Adrenal gland (tissue), 19 donors: Measurements from ENCODE around the gene ZNF557. TPM values are rescaled to one million over a fixed set of nuclear protein-coding genes. Genes with fewer than 3 reads are reported as not detected.
A peak's percentile ranks its signal among the peaks of the same experiment; 100 is the strongest.
"Not testable (repeated sequence)": the region's sequence is repeated elsewhere in the genome, so short reads cannot be mapped to it uniquely, and the experiment has no call there.

Source experiments
- DNase-seq, 7 donors: peaks; one replicate each; pipeline ENCODE4 v3.0.0-alpha.2; 2019 to 2020
- H3K27ac ChIP-seq, 5 donors: fragments of 200-600 bp; sonication (generic) in 4 of 5; 1 replicate in 3 of 5; 2 replicates in 2 of 5; pipeline versions ENCODE4 v1.5.1 to v1.8.0; 2016 to 2020; ENCODE audit warnings: mild to moderate bottlenecking in 1 of 5
- H3K27me3 ChIP-seq: fragments of 200-600 bp; 2 replicates; pipeline ENCODE4 v1.8.0; 2021
- H3K36me3 ChIP-seq, 2 donors: fragments of 200-600 bp; replicated peaks in 1 of 2; 1 replicate in 1 of 2; 2 replicates in 1 of 2; pipeline versions ENCODE4 v1.5.1 to v1.8.0; 2018 to 2022
- H3K4me1 ChIP-seq, 2 donors: fragments of 200-600 bp; replicated peaks in 1 of 2; 1 replicate in 1 of 2; 2 replicates in 1 of 2; pipeline versions ENCODE4 v1.5.1 to v1.8.0; 2018 to 2021
- H3K4me3 ChIP-seq, 4 donors: fragments of 200-600 bp; sonication (generic) in 3 of 4; one replicate each; pipeline ENCODE4 v1.5.1; 2016 to 2018
- H3K9me3 ChIP-seq, 3 donors: fragments of 200-600 bp; sonication (generic) in 1 of 3; replicated peaks in 1 of 3; 1 replicate in 2 of 3; 2 replicates in 1 of 3; pipeline versions ENCODE4 v1.5.1 to v1.8.0; 2016 to 2021
- POLR2A ChIP-seq, 2 donors: fragments of 450-650 bp; IDR thresholded peaks; one replicate each; pipeline ENCODE4 v1.6.1; 2017; ENCODE audit warnings: antibody characterized with exemption in 2 of 2, mild to moderate bottlenecking in 2 of 2, moderate library complexity in 1 of 2
- WGBS, 4 donors: extraction: QIAGEN DNeasy Blood & Tissue Kit in 2 of 4; methylation state at CpG; one replicate each; pipeline versions ENCODE4 v1.1.5 to v1.1.7; 2013 to 2017; 5-methylcytosine and 5-hydroxymethylcytosine counted together
- intact Hi-C, 2 donors: fragments of 100-400 bp; cut with DNase I; formaldehyde crosslinking; loops; one replicate each; pipeline versions ENCODE4 v1.14.1 to v1.15.0; 2022 to 2023
- long read RNA-seq, 10 donors: library from polyadenylated mRNA in 3 of 10; unstranded in 2 of 10; stranded (forward) in 1 of 10; transcript quantifications; one replicate each; pipeline ENCODE4 v2.0.0 and lab custom pipeline, GENCODE V29; 2021 to 2026
- polyA plus RNA-seq, 3 donors: library from polyadenylated mRNA; stranded (reverse); fragments of 200-250 nt in 2 of 3; fragments of 350-450 nt in 1 of 3; fragmentation: Illumina TruSeq in 1 of 3; extraction: RNeasy Lipid Tissue Mini Kit (QIAGEN cat#74804) in 1 of 3; gene quantifications; one replicate each; pipeline ENCODE4 v1.2.3, GENCODE V29; 2013 to 2014
- total RNA-seq, 9 donors: library from RNA; depleted of rRNA in 4 of 9; stranded (reverse); fragments of >200 nt in 4 of 9; fragments of 120-200 nt in 1 of 9; fragmentation: NEBNext Ultra II Directional in 1 of 9; extraction: Animal tissue kit (Norgen Biotek cat#: 25700) in 1 of 9; gene quantifications; one replicate each; pipeline versions ENCODE4 v1.1.0 to v1.2.4, GENCODE V29; 2013 to 2023
- TF ChIP-seq, protein P1 (sequence below), 6 experiments: fragments of 450-650 bp in 4 of 6; fragments of 200-600 bp in 2 of 6; sonication (generic) in 1 of 6; IDR thresholded peaks; 1 replicate in 5 of 6; 2 replicates in 1 of 6; pipeline versions ENCODE4 v1.5.1 to v1.8.0; 2016 to 2021; ENCODE audit warnings: antibody characterized with exemption in 6 of 6, mild to moderate bottlenecking in 2 of 6, moderate library complexity in 1 of 6
- donor health status: healthy with polysubstance abuse.
- donor health status: Bipolar disorder and iron deficiency.
- donor health status: DM: yes; HTN: yes; CAD: no.
- donor health status: DM: no; HTN: no; CAD: no.
- donor health status: DM: no; HTN: no; CAD: no.
- donor health status: DM: yes; HTN: yes; CAD: no.

ZNF557 gene
- total RNA-seq = 10 to 100 TPM in 4 of 9 donors, 1 to 10 TPM in 5; 7.7 to 13.7 (median 9.2) TPM
- polyA plus RNA-seq = 1 to 10 TPM; 2.2 to 4.7 (median 4.3) TPM
- long read RNA-seq, donor 1 = 0 reads
- long read RNA-seq, donor 2 = 0 reads
- long read RNA-seq, donor 3 = 0 reads
- long read RNA-seq, donor 4, full-length matches to known transcripts = 7 of 10 reads
- long read RNA-seq, donor 4, partial matches to known transcripts = 0 of 10 reads
- long read RNA-seq, donor 4, other reads (novel, unspliced or antisense) = 3 of 10 reads
- long read RNA-seq, donor 5, full-length matches to known transcripts = 5 of 6 reads
- long read RNA-seq, donor 5, partial matches to known transcripts = 0 of 6 reads
- long read RNA-seq, donor 5, other reads (novel, unspliced or antisense) = 1 of 6 reads
- long read RNA-seq, donor 6, partial matches to known transcripts = 0 of 6 reads
- long read RNA-seq, donor 6, other reads (novel, unspliced or antisense) = 5 of 6 reads
- long read RNA-seq, donor 7 = 0 reads
- long read RNA-seq, donor 8 = 0 reads
- long read RNA-seq, donor 9, full-length matches to known transcripts = 1 of 1 reads
- long read RNA-seq, donor 9, partial matches to known transcripts = 0 of 1 reads
- long read RNA-seq, donor 9, other reads (novel, unspliced or antisense) = 0 of 1 reads
- long read RNA-seq, donor 10 = 0 reads

DNA sequence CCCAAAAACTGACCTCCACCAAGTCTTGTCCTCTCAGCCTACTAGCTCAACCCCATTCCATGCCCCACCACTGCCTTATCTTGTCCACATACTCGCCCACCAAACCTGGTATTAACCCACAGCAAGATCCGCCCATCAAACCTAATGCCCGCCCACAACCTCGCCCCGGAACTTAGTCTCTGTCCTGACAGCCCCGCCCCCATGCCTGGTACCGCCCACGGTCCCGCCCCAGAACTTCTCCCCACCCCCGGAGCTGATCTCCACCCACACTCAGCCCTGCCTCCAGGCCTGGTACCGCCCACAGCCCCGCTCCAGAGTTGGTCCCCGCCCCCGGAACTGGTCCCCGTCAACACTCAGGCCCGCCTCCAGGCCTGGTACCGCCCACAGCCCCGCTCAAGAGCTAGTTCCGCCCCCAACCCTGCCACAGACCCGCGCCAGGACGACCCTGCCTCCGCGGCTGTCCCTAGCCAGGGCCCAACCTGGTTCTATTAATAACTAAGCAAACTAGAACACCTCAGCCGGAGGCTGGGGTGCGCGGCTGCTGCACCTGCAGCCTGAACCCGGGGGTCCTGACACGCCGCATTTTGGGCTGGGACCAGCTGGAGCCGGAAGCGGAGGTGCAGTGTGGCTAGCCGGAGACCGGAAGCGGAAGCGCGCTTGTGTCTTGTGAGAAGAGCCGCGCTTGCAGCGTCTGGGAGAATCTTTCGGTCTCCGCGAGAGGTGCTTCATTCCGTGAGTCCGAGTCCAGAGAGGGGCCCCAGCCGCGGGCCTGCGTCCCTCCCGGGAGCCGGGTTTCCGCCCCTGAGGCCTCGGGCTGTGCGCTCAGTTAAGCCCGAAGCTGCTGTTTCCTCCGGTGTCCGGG lies at the start of gene ZNF557:
TSS of gene ZNF557 (plus strand) at position 662 of the 862 bp plus-strand sequence. CDS start 5,372 bp downstream, outside the sequence.
- TF ChIP-seq, protein P1, sequence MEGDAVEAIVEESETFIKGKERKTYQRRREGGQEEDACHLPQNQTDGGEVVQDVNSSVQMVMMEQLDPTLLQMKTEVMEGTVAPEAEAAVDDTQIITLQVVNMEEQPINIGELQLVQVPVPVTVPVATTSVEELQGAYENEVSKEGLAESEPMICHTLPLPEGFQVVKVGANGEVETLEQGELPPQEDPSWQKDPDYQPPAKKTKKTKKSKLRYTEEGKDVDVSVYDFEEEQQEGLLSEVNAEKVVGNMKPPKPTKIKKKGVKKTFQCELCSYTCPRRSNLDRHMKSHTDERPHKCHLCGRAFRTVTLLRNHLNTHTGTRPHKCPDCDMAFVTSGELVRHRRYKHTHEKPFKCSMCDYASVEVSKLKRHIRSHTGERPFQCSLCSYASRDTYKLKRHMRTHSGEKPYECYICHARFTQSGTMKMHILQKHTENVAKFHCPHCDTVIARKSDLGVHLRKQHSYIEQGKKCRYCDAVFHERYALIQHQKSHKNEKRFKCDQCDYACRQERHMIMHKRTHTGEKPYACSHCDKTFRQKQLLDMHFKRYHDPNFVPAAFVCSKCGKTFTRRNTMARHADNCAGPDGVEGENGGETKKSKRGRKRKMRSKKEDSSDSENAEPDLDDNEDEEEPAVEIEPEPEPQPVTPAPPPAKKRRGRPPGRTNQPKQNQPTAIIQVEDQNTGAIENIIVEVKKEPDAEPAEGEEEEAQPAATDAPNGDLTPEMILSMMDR (IDR thresholded peaks at IDR 0.05) = no peak
- TF ChIP-seq POLR2A (IDR thresholded peaks at IDR 0.05) = peak in 1 of 2 donors; percentile 56
- DNase-seq = peak; percentile 98 to 100 (median 99)
- Histone ChIP-seq H3K27ac (peak within 1 kb of the TSS; percentile 17 to 78 (median 74)), H3K9me3 (no peaks in the 10 kb centered on the region), H3K4me1 (peaks cover 5 to 14% of the 10 kb centered on the region in 2 donors), H3K36me3 (peaks cover 0 to 32% of the 10 kb centered on the region in 2 donors), H3K27me3 (no peaks in the 10 kb centered on the region), H3K4me3 (peak within 1 kb of the TSS; percentile 65 to 90 (median 71))
- intact Hi-C loops = no loop called here
- WGBS, 4 donors = 1 to 3% (median 1%) methylated on average over 17 to 56 of the region's 56 CpGs

DNA sequence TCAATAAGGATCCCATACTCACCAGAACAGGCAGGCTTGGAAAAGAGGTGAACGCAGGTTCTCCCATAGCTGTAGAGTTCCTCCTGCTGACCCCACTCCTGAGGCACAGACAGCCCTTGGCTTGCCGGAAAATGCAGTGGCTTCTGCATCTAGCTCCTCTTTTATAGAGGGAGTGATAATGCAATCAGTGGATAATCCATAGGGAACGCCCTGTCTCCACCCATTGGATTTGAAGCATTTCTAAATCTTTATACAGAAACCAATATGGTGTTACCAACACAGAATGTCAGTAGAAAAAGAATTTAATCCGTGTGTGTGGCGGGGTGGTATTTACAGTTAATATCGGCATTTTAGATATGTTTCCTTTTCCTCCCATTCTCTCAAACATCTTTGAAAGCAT lies 48.2 kb upstream of the ZNF557 start, which contains the start of gene MBD3L2B:
TSS of gene MBD3L2B (minus strand) at position 101 of the 400 bp plus-strand sequence. CDS start at position 67, 34 bp downstream.
- intact Hi-C loops, H3K27ac ChIP-seq, H3K36me3 ChIP-seq, H3K9me3 ChIP-seq, DNase-seq, H3K4me1 ChIP-seq, H3K4me3 ChIP-seq, H3K27me3 ChIP-seq: not testable (repeated sequence)
- WGBS, 4 donors = no CpG with 5 or more reads among the region's 6 CpGs

DNA sequence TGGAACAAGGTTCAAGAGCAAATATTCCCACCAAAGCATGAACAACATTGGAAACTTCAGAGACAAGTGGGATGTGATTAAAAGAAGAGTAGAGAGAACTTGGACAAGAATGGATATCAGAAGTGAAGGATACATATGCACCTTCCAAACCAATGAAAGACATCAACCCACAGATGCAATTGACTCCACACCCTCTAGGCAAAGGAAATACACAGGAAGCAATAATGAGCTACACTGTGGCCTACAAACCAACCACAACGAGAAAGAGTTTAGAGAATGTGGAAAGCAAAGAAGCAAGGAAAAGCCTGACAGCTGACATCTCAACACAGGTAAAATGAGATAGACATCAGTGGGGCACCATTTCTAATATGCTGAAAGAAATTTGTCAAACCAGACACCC lies 40.7 kb upstream of the ZNF557 start:
- H3K4me3 ChIP-seq, H3K4me1 ChIP-seq, H3K9me3 ChIP-seq, H3K27ac ChIP-seq, intact Hi-C loops, H3K36me3 ChIP-seq, H3K27me3 ChIP-seq, DNase-seq: not testable (repeated sequence)
- no CpG with 5 or more reads among the region's 1 CpG for WGBS, 4 donors

DNA sequence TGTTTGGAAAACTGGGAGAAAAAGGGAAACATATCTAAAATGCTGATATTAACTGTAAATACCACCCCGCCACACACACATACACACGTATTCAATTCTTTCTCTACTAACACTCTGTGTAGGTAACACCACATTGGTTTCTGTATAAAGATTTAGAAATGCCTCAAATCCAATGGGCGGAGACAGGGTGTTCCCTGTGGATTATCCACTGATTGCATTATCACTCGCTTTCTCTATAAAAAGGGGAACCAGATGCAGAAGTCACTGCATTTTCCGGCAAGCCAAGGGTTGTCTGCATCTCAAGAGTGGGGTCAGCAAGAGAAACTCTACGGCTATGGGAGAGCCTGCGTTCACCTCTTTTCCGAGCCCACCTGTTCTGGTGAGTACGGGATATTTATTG lies 39.2 kb upstream of the ZNF557 start, which contains the start of gene MBD3L5:
TSS of gene MBD3L5 (plus strand) at position 301 of the 400 bp plus-strand sequence. CDS start at position 335, 34 bp downstream.
- DNase-seq, H3K36me3 ChIP-seq, H3K4me1 ChIP-seq, H3K27ac ChIP-seq, H3K27me3 ChIP-seq, H3K9me3 ChIP-seq, intact Hi-C loops, H3K4me3 ChIP-seq: not testable (repeated sequence)
- no CpG with 5 or more reads among the region's 9 CpGs for WGBS, 4 donors

DNA sequence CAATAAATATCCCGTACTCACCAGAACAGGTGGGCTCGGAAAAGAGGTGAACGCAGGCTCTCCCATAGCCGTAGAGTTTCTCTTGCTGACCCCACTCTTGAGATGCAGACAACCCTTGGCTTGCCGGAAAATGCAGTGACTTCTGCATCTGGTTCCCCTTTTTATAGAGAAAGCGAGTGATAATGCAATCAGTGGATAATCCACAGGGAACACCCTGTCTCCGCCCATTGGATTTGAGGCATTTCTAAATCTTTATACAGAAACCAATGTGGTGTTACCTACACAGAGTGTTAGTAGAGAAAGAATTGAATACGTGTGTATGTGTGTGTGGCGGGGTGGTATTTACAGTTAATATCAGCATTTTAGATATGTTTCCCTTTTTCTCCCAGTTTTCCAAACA lies 29.4 kb upstream of the ZNF557 start, which contains the start of gene MBD3L4:
TSS of gene MBD3L4 (minus strand) at position 101 of the 400 bp plus-strand sequence. CDS start at position 66, 35 bp downstream.
- DNase-seq, H3K4me3 ChIP-seq, H3K9me3 ChIP-seq, H3K27me3 ChIP-seq, H3K4me1 ChIP-seq, intact Hi-C loops, H3K27ac ChIP-seq, H3K36me3 ChIP-seq: not testable (repeated sequence)
- 73% methylated on average over 2 of the region's 9 CpGs; no CpG with 5 or more reads in 3 of the 4 donors for WGBS, 4 donors

DNA sequence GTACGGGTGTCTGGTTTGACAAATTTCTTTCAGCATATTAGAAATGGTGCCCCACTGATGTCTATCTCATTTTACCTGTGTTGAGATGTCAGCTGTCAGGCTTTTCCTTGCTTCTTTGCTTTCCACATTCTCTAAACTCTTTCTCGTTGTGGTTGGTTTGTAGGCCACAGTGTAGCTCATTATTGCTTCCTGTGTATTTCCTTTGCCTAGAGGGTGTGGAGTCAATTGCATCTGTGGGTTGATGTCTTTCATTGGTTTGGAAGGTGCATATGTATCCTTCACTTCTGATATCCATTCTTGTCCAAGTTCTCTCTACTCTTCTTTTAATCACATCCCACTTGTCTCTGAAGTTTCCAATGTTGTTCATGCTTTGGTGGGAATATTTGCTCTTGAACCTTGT lies 27.9 kb upstream of the ZNF557 start:
- H3K36me3 ChIP-seq, H3K4me1 ChIP-seq, H3K27me3 ChIP-seq, DNase-seq, intact Hi-C loops, H3K4me3 ChIP-seq, H3K9me3 ChIP-seq, H3K27ac ChIP-seq: not testable (repeated sequence)
- WGBS, 4 donors = no CpG with 5 or more reads among the region's 2 CpGs

DNA sequence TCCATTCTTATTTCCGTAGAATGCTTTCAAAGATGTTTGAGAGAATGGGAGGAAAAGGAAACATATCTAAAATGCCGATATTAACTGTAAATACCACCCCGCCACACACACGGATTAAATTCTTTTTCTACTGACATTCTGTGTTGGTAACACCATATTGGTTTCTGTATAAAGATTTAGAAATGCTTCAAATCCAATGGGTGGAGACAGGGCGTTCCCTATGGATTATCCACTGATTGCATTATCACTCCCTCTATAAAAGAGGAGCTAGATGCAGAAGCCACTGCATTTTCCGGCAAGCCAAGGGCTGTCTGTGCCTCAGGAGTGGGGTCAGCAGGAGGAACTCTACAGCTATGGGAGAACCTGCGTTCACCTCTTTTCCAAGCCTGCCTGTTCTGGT lies 20.5 kb upstream of the ZNF557 start, which contains the start of gene MBD3L2:
TSS of gene MBD3L2 (plus strand) at position 301 of the 400 bp plus-strand sequence. CDS start at position 354, 53 bp downstream.
- H3K4me1 ChIP-seq, H3K9me3 ChIP-seq, DNase-seq, H3K36me3 ChIP-seq, H3K27me3 ChIP-seq, intact Hi-C loops, H3K27ac ChIP-seq, H3K4me3 ChIP-seq: not testable (repeated sequence)
- WGBS, 4 donors = no CpG with 5 or more reads among the region's 7 CpGs

DNA sequence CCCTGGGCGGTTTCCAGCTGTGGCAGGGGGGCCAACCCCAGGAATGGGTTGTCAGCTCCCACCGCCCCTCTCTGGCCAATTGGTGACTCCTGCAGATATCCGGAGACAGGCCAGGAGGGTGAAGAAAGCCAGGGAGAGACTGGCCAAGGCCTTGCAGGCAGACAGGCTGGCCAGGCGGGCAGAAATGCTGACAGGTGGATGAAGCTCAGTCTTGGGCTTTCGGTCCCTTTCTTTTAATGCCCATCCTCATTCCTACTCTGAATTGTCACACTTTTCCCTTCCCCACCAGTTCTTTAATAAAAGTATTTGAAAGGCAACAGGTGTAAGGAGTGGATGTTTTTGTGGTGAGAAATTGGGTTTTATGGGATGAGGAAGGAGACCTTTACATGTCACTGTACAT lies 18.1 kb upstream of the ZNF557 start:
- WGBS, 4 donors = 85 to 89% methylated on average over 2 of the region's 5 CpGs; no CpG with 5 or more reads in 2 of the 4 donors
- intact Hi-C loops, H3K4me1 ChIP-seq, H3K36me3 ChIP-seq, H3K4me3 ChIP-seq, H3K27ac ChIP-seq, H3K9me3 ChIP-seq, H3K27me3 ChIP-seq: not testable (repeated sequence)
- peak in 1 of 7 donors; percentile 11 for DNase-seq

DNA sequence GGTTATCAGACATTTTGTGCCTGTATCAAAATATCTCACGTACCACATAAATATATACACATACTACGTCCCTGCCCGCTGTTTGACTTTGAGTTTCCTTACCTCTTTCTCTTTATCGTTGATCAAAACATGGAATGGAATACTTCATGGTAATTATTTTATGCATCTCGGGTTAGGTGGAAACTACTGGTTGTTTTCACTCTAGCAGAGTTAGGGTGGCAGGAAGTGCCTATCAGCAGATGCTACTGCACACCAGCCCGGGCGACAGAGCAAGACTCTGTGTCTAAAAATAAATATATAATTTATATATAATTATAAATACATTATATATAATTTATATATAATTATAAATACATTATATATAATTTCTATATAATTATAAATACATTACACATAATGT lies 16.6 kb upstream of the ZNF557 start:
- WGBS, 4 donors = 93 to 96% (median 95%) methylated on average over 7 of the region's 7 CpGs
- DNase-seq, H3K27ac ChIP-seq: not testable (repeated sequence)

More for the DNA sequence above, 16.6 kb upstream of the ZNF557 start:
- H3K27me3 ChIP-seq, H3K9me3 ChIP-seq, H3K4me1 ChIP-seq, H3K4me3 ChIP-seq, H3K36me3 ChIP-seq, intact Hi-C loops: not testable (repeated sequence)
